ENCODE data around the gene JAK3.

DNA sequence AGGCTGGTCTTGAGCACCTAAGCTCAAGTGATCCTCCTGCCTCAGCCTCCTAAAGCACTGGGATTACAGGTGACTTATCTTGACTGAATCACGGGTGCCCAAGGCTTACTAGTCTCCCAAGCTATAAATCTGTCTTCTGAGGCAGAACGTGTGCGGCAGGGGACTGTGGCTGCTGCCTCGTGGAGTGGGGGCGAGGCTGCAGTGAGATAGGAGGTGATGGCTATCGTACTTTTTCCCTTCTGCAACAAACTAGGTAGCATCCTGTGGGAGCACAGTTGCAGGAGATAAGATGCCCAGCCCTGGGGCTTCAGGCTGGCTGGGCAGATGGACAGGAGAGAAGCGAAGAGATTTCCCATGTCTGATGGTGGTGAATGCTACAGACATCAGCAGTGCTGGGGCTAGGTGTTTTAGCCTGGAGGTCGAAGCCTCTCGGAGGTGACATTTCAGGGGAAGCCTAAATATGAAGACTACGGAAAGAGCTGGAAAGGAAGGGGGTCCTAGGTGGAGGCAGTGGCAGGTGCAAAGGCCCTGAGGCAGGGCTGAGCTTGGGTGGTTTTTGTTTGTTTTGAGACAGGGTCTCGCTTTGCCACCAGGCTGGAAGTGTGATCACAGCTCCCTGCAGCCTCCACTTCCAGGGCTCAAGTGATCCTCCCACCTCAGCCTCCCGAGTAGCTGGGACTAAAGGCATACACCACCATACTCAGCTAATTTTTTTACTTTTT lies 45.5 kb downstream of the JAK3 start:
- TF ChIP-seq, protein P1, sequence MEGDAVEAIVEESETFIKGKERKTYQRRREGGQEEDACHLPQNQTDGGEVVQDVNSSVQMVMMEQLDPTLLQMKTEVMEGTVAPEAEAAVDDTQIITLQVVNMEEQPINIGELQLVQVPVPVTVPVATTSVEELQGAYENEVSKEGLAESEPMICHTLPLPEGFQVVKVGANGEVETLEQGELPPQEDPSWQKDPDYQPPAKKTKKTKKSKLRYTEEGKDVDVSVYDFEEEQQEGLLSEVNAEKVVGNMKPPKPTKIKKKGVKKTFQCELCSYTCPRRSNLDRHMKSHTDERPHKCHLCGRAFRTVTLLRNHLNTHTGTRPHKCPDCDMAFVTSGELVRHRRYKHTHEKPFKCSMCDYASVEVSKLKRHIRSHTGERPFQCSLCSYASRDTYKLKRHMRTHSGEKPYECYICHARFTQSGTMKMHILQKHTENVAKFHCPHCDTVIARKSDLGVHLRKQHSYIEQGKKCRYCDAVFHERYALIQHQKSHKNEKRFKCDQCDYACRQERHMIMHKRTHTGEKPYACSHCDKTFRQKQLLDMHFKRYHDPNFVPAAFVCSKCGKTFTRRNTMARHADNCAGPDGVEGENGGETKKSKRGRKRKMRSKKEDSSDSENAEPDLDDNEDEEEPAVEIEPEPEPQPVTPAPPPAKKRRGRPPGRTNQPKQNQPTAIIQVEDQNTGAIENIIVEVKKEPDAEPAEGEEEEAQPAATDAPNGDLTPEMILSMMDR (IDR thresholded peaks at IDR 0.05; ENCODE audit: poor library complexity): no peak
- no peak for TF ChIP-seq EZH2phosphoT487 (IDR thresholded peaks at IDR 0.05; ENCODE audit: low read depth, severe bottlenecking, unreplicated experiment)
